H9 (cell line): ENCODE data around the gene LZTS3. TPM values are rescaled to one million over a fixed set of nuclear protein-coding genes. Genes with fewer than 3 reads are reported as not detected.

Experiments used
- DNase-seq: peaks from one replicate; pipeline ENCODE4 v3.0.0-alpha.2; 2017
- H2AFZ ChIP-seq: one replicate; pipeline ENCODE4 v1.6.1; 2013; ENCODE audit warnings: mild to moderate bottlenecking, low read length, control low read depth, moderate library complexity
- H2AK5ac ChIP-seq: 2 replicates; pipeline ENCODE4 v1.6.1; 2013; ENCODE audit warnings: low read length, control low read depth, mixed read lengths; ENCODE audit not compliant: insufficient read length
- H2BK120ac ChIP-seq: one replicate; pipeline ENCODE4 v1.6.1; 2013; ENCODE audit warnings: low read depth, mild to moderate bottlenecking, low read length, control low read depth, inconsistent platforms; ENCODE audit not compliant: poor library complexity, severe bottlenecking
- H2BK12ac ChIP-seq: 2 replicates; pipeline ENCODE4 v1.6.1; 2013; ENCODE audit warnings: low read length, control low read depth, mixed read lengths, low read depth; ENCODE audit not compliant: insufficient read length
- H2BK15ac ChIP-seq: 2 replicates; pipeline ENCODE4 v1.6.1; 2013; ENCODE audit warnings: low read depth, low read length, control low read depth
- H2BK20ac ChIP-seq: one replicate; pipeline ENCODE4 v1.6.1; 2013; ENCODE audit warnings: low read depth, mild to moderate bottlenecking, low read length, control low read depth, inconsistent platforms; ENCODE audit not compliant: poor library complexity, severe bottlenecking
- H2BK5ac ChIP-seq: 2 replicates; pipeline ENCODE4 v1.6.1; 2013; ENCODE audit warnings: low read length, control low read depth, mixed read lengths; ENCODE audit not compliant: insufficient read length
- H3K14ac ChIP-seq: 2 replicates; pipeline ENCODE4 v1.6.1; 2013; ENCODE audit warnings: low read length, control low read depth; ENCODE audit not compliant: insufficient read depth
- H3K18ac ChIP-seq: 2 replicates; pipeline ENCODE4 v1.6.1; 2013; ENCODE audit warnings: low read depth, mild to moderate bottlenecking, mixed read lengths, low read length, control low read depth; ENCODE audit not compliant: insufficient read length
- H3K23ac ChIP-seq: 2 replicates; pipeline ENCODE4 v1.6.1; 2013; ENCODE audit warnings: low read length, control low read depth, mixed read lengths, low read depth; ENCODE audit not compliant: insufficient read length
- H3K23me2 ChIP-seq: 2 replicates; pipeline ENCODE4 v1.6.1; 2013; ENCODE audit warnings: low read depth, mild to moderate bottlenecking, mixed read lengths, low read length, control low read depth; ENCODE audit not compliant: insufficient read length, poor library complexity, severe bottlenecking
- H3K27ac ChIP-seq: 2 replicates; pipeline ENCODE4 v1.5.1; 2013; ENCODE audit warnings: low read length, control low read depth, mixed read lengths, low read depth; ENCODE audit not compliant: insufficient read length
- H3K27me3 ChIP-seq: 2 replicates; pipeline ENCODE4 v1.6.1; 2013; ENCODE audit warnings: low read length, control low read depth, inconsistent platforms; ENCODE audit not compliant: insufficient read depth
- H3K4ac ChIP-seq: 2 replicates; pipeline ENCODE4 v1.6.1; 2013; ENCODE audit warnings: low read depth, mild to moderate bottlenecking, control low read depth, inconsistent platforms, low read length, moderate library complexity
- H3K4me1 ChIP-seq: 2 replicates; pipeline ENCODE4 v1.6.1; 2013; ENCODE audit warnings: low read length, control low read depth, inconsistent platforms; ENCODE audit not compliant: insufficient read depth
- H3K4me2 ChIP-seq: 2 replicates; pipeline ENCODE4 v1.6.1; 2013; ENCODE audit warnings: low read length, control low read depth, mixed read lengths; ENCODE audit not compliant: insufficient read length, insufficient read depth
- H3K56ac ChIP-seq: 2 replicates; pipeline ENCODE4 v1.6.1; 2013; ENCODE audit warnings: low read depth, mild to moderate bottlenecking, mixed read lengths, low read length, control low read depth; ENCODE audit not compliant: insufficient read length
- H3K79me1 ChIP-seq: 2 replicates; pipeline ENCODE4 v1.6.1; 2013; ENCODE audit warnings: low read depth, mild to moderate bottlenecking, moderate library complexity, low read length, control low read depth, inconsistent platforms; ENCODE audit not compliant: insufficient read depth, poor library complexity, severe bottlenecking
- H3K79me2 ChIP-seq: 2 replicates; pipeline ENCODE4 v1.6.1; 2013; ENCODE audit warnings: low read length, control low read depth, inconsistent platforms; ENCODE audit not compliant: insufficient read depth
- H3K9ac ChIP-seq: 2 replicates; pipeline ENCODE4 v1.6.1; 2013; ENCODE audit warnings: low read length, control low read depth, mixed read lengths; ENCODE audit not compliant: insufficient read length; ENCODE audit errors: extremely low read depth
- H3K9me3 ChIP-seq: one replicate; pipeline ENCODE4 v1.6.1; 2013; ENCODE audit warnings: low read depth, low read length, inconsistent platforms; ENCODE audit not compliant: control insufficient read depth
- H3T11ph ChIP-seq: one replicate; pipeline ENCODE4 v1.6.1; 2013; ENCODE audit warnings: mild to moderate bottlenecking, low read length, control low read depth, inconsistent platforms
- H4K20me1 ChIP-seq: one replicate; pipeline ENCODE4 v1.6.1; 2013; ENCODE audit not compliant: control insufficient read depth, insufficient read length, insufficient read depth
- H4K5ac ChIP-seq: 2 replicates; pipeline ENCODE4 v1.6.1; 2013; ENCODE audit warnings: low read depth, mild to moderate bottlenecking, mixed read lengths, low read length, control low read depth; ENCODE audit not compliant: insufficient read length
- H4K8ac ChIP-seq: replicated peaks from 2 replicates; pipeline ENCODE4 v1.6.1; 2013; ENCODE audit warnings: low read length, control low read depth, mixed read lengths, low read depth; ENCODE audit not compliant: insufficient read length
- H4K91ac ChIP-seq: 2 replicates; pipeline ENCODE4 v1.6.1; 2013; ENCODE audit warnings: low read depth, mild to moderate bottlenecking, moderate library complexity, mixed read lengths, low read length, control low read depth; ENCODE audit not compliant: insufficient read length
- H3K27ac Mint-ChIP-seq, 3 experiments: 2 replicates in 2 of 3; 3 replicates in 1 of 3; pipeline ENCODE4 v1.8.0; 2020 to 2021; ENCODE audit warnings: mixed read lengths in 3 of 3, mild to moderate bottlenecking in 1 of 3, moderate library complexity in 1 of 3
- H3K27me3 Mint-ChIP-seq: 2 replicates; pipeline ENCODE4 v1.8.0; 2021; ENCODE audit warnings: low read depth, mild to moderate bottlenecking, moderate library complexity, mixed read lengths
- H3K36me3 Mint-ChIP-seq, 3 experiments: 2 replicates in 2 of 3; 3 replicates in 1 of 3; pipeline ENCODE4 v1.8.0; 2020 to 2021; ENCODE audit warnings: low read depth in 3 of 3, mixed read lengths in 3 of 3; ENCODE audit not compliant: insufficient read depth in 1 of 3
- H3K4me1 Mint-ChIP-seq, 2 experiments: 2 replicates each; pipeline ENCODE4 v1.8.0; 2020; ENCODE audit warnings: mixed read lengths in 2 of 2
- H3K4me3 Mint-ChIP-seq, 2 experiments: 2 replicates in 1 of 2; 3 replicates in 1 of 2; pipeline ENCODE4 v1.8.0; 2020 to 2021; ENCODE audit warnings: mild to moderate bottlenecking in 2 of 2, mixed read lengths in 2 of 2, moderate library complexity in 1 of 2
- H3K9me3 Mint-ChIP-seq, 2 experiments: 2 replicates in 1 of 2; 3 replicates in 1 of 2; pipeline ENCODE4 v1.8.0; 2020; ENCODE audit warnings: mild to moderate bottlenecking in 2 of 2, mixed read lengths in 2 of 2, moderate library complexity in 1 of 2
- WGBS: extraction: QIAGEN DNeasy Blood & Tissue Kit; methylation state at CpG from one replicate; pipeline ENCODE4 v1.1.7; 2013; ENCODE audit warnings: missing lambda C conversion rate, low lambda C conversion rate, mixed read lengths; ENCODE audit not compliant: insufficient read length; ENCODE audit errors: extremely low coverage; 5-methylcytosine and 5-hydroxymethylcytosine counted together
- total RNA-seq: library from RNA; stranded (reverse); gene quantifications from 2 replicates; pipeline ENCODE4 v1.2.1, GENCODE V29; 2021
- TF ChIP-seq, protein P1 (sequence below): fragments of 200-600 bp; sonication (generic); conservative IDR thresholded peaks from 3 replicates; pipeline ENCODE4 v1.8.0; 2021; ENCODE audit warnings: antibody characterized with exemption, mild to moderate bottlenecking

Gene LZTS3
- total RNA-seq, 1 experiment from 2014 or later = 20.8 TPM

DNA sequence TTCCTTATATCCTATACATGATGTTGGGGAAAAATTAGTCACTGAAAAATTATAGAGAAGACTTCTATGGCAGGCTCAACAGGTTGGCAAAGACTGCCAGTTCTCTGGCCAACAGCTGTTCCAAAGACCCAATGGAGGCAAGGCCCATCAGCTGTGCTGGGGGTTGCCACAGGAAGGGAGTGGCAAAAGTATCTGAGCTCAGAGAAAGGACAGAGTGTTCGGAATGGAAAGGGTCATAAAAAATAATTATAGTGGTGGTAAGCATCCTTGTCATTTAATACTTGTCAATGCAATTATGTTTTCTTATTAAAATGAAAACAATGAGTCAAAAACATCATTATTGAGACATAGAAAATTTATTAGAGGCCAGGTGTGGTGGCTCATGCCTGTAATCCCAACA is 49.8 kb downstream of the LZTS3 start:
- no peak overlapping the region for H2BK12ac ChIP-seq
- H2AK5ac ChIP-seq = no peak overlapping the region
- H3K27ac ChIP-seq = no peak overlapping the region
- Mint-ChIP-seq H3K9me3 (peaks cover 40 to 45% of the 10 kb centered on the region in 2 experiments), H3K4me1 (no peaks in the 10 kb centered on the region), H3K27ac (no peak overlapping the region), H3K4me3 (no peak overlapping the region; a peak in 1 of 5 replicates), H3K27me3 (peaks cover 2% of the 10 kb centered on the region), H3K36me3 (peaks cover 43 to 57% (median 54%) of the 10 kb centered on the region in 3 experiments)
- no peak for DNase-seq
- H3T11ph ChIP-seq = no peak overlapping the region
- no peaks in the 10 kb centered on the region for H3K23me2 ChIP-seq
- no peaks in the 10 kb centered on the region for H3K27me3 ChIP-seq
- H3K4me2 ChIP-seq = no peak overlapping the region
- H2BK15ac ChIP-seq = no peak overlapping the region
- no peak overlapping the region for H3K23ac ChIP-seq
- no CpG with 5 or more reads among the region's 1 CpG for WGBS
- no peak overlapping the region for H3K56ac ChIP-seq
- no peak overlapping the region for H4K5ac ChIP-seq
- no peak overlapping the region for H2AFZ ChIP-seq
- H3K79me1 ChIP-seq = no peaks in the 10 kb centered on the region
- H2BK20ac ChIP-seq = no peak overlapping the region
- H3K9me3 ChIP-seq = peaks cover 6% of the 10 kb centered on the region
- no peaks in the 10 kb centered on the region for H4K20me1 ChIP-seq
- no peak overlapping the region for H3K14ac ChIP-seq
- no peak overlapping the region for H3K18ac ChIP-seq
- no peaks in the 10 kb centered on the region for H3K4me1 ChIP-seq
- no peak overlapping the region for H3K4ac ChIP-seq
- no peak overlapping the region for H4K91ac ChIP-seq
- TF ChIP-seq, protein P1, sequence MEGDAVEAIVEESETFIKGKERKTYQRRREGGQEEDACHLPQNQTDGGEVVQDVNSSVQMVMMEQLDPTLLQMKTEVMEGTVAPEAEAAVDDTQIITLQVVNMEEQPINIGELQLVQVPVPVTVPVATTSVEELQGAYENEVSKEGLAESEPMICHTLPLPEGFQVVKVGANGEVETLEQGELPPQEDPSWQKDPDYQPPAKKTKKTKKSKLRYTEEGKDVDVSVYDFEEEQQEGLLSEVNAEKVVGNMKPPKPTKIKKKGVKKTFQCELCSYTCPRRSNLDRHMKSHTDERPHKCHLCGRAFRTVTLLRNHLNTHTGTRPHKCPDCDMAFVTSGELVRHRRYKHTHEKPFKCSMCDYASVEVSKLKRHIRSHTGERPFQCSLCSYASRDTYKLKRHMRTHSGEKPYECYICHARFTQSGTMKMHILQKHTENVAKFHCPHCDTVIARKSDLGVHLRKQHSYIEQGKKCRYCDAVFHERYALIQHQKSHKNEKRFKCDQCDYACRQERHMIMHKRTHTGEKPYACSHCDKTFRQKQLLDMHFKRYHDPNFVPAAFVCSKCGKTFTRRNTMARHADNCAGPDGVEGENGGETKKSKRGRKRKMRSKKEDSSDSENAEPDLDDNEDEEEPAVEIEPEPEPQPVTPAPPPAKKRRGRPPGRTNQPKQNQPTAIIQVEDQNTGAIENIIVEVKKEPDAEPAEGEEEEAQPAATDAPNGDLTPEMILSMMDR = no peak
- no peaks in the 10 kb centered on the region for H3K79me2 ChIP-seq
- H2BK5ac ChIP-seq = no peak overlapping the region
- H2BK120ac ChIP-seq = no peak overlapping the region
- H4K8ac ChIP-seq = no peak overlapping the region
- H3K9ac ChIP-seq = no peak overlapping the region
